CD4-positive, alpha-beta T cell treated with Interleukin-17A for 1 hour (primary cell): ENCODE results near the gene PRSS50.

Experiments used
- DNase-seq: peaks from one replicate; pipeline ENCODE4 v3.0.0-alpha.2; 2020

Gene PRSS50

DNA sequence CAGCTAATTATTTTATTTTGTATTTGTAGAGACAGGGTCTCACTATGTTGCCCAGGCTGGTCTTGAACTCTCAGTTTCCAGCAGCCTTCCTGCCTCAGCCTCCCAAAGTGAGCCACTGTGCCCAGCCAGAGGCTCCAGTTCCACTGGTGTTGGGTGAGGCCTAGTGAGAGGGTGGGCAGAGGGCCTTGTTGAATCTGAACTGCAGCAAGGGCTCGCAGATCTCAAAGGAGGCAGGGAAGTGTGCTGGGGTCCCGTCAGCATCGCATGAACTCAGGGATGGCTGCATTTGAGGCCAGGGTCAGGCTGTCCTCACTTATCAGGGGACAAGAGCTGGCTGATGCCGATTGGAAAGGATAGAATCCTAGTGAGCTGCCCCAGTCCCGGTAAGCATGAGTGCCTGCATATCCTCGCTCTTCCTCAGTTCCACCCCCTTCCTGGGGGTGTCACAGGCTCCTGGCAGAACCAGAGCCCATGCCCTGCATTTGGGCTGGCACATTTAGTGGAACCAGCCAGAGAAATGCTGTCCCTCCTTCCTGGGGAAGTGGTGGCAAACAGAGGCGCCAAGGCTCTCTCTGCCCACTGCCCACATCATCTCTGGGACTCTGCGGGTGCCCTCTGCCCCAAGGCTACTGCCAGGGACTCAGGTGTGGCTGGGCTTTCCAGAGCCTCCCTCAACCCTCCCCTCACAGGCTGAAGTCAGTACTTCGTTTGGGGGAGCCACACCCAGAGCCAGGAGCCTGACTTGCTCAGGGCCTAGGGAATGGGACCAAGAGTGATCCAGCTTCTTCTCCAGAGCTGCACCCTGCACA lies 48.3 kb downstream of the PRSS50 start:
- no peak for DNase-seq

DNA sequence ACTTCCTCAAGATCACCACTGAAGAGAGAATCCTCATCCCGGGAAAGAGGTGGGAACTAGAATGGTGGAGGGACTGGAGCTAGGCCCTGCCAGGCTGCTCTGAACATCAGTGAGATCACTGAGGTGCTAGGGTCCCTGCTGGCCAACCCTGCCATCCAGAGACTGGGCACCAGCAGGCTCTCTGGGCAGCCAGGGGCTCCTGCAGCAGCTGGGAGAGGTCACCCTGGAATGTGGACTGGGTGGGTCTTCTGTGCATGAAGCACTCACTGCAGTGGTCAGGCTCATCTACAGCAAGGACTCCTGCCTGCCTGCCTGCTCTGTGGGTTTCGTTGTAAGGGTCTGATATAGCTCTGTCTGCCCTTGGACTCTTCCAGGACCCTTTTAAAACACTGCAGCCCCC lies 49.1 kb downstream of the PRSS50 start:
- no peak for DNase-seq

DNA sequence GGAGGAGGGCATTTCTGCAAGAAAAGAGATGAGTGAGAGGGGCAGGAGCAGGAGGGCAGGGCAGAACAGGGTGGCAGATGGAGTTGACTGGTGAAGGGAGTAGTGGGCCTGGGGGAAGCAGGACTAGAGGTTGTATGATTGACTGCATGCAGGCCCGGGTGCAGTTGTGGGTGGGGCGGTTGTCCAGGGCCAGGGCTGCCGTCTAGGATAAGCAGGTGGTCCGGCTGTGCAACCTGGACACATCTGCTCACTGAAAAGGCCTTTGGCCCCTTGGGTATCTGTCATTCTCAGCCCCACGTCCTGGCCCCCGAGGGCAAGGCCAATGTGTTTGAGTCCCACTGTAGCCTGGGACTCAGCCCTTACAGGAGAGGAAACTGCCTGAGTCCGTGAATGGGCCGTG lies 49.6 kb downstream of the PRSS50 start:
- no peak for DNase-seq

DNA sequence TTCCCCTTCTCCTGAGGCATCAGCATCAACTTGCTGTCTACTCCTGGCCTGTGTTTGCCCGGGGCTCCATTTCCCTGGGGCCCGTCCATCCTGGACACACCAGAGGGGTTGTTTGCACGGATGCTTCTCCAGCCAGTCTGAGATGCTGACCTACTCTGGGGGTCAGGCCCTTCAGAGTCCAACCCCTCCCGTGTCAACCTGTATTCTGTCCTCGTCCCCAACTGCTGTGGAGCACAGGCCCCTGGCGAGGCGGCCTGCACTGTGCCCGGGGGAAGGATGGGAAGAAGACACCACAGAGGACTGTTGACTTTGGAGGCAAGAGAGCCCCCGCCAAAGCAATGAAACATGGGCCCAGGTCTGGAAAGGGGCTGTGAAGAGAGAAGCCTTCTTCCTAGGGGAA lies 50.0 kb downstream of the PRSS50 start:
- DNase-seq = no peak

DNA sequence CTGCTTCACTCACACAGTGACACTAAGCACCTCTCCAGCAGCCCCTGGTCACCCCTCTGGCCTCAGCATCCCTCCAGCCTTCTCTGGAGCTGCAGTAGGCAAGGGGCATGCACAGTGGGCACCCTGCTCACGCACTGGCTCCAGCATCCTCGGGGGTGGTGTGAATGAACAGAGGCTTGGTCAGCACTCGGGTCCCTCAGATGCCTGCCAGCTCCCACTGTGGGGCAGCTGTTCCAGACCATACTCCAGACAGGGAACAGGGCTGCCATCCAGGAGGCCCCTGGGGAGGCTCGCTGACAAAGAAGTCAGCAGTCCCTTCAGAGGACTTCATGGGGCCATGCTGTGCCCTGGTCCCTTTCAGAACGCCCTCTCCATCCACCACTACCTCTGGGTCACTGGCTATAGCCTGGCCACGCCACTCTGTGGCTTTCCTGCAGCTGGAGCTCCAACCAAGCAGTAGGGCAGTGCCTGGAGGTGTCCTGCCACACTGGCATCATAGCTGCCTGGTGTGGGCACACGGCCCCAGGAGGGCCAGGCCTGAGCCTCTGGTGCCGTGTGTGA lies 50.5 kb downstream of the PRSS50 start:
- DNase-seq = no peak

DNA sequence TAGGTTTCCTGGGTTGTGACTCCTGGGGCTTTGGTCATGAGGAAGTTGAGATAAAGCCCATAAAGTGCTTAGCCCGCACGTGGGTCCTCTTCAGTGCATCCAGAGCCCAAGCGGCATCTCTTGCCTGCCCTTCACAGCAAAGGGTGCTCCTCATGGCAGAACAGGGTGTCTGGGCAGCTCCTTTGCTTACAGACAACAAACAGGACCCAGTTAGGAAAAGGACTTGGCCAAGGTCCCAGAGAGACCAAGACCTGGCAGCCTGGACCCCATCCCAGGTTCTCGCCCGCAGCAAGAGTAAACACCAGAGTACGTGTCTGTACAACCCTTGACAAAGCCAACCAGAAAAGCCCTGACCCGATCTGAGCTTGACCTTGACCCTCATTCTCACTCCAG lies 51.2 kb downstream of the PRSS50 start:
- no peak for DNase-seq

DNA sequence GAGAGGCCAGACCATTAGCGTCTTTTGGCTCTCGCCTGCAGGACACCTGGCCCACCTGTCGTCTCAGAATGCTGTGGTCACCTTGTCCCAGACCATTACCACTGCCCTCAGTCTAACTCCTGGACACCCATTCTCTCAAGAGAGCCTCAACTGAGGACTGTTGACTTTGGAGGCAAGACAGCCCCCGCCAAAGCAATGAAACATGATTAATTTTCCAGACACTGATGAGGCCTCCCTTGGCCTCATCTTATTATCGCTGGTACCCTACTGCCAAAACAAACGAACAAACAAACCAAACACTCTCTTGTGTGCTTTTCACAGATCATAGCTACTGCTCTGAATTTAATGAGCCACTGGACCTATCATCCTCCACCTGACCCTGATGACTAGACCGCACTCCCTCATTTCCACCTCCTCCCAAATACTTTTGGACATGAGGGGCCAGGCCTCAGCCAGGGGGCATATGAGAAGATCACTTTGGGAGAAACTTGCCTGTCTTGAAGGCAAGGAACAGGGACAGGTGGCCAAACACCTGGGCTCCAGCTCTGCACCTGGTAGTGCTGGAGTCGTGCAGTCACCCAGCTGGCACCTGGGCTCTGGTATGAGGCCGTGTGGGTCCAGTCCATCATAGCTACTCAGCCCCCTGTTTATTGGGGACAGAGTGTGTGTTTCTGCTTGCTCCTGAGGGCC lies 51.8 kb downstream of the PRSS50 start:
- DNase-seq = no peak

DNA sequence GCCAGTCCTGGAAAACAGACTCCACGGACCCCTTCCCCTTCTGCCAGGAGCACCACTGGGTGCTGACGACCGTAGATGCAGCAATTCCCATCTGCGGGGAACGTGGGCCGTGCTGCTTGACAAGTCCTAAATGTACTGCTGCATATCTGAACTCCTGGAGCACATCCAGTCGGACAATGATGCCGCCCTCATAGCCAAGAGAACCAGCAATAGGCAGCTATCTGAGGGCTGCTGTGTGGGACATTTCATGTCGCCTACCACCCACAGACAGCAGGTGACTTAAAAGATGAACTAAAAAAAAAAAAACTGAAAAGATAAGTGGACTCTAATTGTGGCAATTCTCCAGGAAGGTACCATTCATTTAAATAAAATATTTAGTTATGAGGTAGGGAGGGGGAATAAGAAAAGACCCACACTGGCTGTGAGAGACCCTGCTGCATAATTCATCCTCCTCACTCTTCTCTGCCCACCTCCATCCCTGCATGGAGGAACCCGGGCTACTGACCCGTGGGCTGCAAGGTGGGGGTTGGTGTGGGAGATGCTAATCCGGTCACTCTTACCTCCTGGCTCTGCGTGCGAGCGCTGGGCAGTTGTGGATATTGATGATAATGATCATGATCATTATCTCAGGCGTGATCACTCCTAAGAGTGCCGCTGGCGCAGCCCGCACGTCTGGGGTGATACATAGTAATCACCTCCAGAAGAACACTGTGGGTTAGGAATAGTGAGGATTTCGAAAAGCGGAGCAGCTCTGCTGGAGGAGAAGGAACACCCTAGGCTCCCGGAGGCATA lies 52.5 kb downstream of the PRSS50 start:
- DNase-seq = no peak

DNA sequence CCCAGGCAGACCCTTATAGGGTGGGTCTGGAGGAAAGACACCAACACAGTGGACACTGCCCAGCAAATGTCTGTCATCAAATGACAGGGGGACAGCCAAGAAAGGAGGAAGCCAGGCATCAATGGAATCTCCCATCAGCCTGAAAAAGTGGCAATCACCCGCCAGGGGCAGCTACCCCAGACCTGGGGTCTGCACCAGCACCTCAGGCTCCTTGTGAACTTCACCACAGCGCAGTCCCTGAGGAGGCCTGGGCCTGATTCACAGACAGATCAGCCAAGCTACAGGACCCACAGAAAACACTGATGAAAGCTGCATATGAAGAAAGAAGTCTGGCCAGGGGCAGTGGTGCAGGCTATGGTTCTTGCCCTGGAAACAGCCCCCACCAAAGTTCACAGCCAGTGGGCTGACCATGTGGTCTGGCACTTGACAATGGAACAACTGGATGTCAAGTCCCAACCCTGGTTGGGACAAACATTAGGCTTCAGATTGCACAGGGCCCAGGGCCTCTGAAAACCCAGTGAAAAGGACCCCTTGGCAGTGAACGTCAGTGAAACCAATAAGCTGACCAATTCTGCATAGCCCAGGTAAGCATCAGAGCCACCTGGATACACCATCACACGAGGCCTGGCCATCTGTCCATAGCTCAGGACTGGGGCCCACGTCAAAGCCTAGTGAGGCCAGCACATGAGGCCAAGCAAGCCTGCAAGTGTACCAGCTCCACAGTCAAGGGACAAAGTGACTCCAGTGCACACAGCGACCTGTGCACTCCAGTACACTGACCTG lies 53.3 kb downstream of the PRSS50 start:
- no peak for DNase-seq

DNA sequence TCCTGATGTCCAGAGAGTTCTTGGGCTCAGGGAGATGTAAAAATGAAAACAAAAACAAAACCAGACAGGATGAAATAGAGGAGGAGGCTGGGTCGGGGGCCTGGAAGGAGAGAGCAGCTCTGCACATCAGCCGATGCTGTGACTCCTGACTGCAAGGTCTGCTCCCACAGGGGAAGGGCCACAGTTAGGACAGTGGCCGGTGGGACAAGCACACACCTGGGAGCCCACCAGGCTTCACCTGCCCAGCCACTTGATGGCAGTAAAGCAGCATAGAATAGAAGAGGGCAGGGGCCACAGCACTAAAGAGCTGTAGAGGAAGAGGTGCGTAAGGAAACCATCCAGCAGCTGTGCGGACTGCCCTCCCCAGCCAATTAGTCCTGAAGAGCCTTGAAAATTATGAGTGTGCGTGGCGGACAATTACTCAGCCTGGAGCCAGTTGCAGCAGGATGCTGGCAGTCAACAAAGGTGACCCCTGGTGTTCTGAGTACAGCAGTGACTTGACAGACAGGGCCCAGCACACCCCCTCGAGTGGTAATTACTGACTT lies 54.0 kb downstream of the PRSS50 start:
- DNase-seq = peak; percentile 6

DNA sequence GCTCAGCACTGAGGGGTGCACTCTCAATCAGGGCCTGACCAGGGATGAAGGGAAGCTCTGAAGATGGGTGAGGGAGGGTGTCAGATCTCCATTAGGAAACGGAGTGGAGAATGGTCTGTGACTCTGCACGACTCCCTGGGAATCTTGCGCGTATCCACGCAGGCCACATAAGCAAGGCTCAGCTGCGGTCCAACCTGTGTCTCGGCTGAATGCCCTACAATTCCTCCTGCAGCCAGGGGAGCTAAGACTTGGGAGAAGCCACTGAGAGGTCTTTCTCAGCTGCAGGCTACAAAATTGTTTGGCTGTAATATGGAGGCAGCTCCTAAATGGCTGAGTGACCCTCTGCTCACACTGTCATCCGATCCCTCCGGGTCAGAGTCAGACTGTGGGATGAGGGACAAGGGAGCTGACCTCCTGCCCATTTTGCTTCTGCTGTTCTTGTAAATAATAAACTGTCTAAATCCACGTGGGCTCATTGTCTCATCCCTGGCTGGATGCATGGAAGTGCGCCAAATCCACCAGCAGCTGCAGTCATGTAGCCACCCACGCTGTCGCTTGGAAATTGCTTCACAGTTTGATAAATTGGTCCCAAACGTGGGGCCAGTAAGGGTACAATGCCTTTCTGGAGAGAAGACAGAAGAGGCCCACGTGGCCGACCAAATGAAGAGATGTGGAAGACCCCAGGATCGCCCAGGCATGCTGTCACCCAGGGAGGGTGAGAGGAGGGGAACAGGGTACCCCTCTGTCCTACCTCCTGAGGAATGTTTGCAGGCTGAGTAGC lies 54.7 kb downstream of the PRSS50 start:
- DNase-seq = no peak
